GM20000 (cell line): Measurements from ENCODE around the gene EPB41L1.
A peak's percentile ranks its signal among the peaks of the same experiment; 100 is the strongest.

Source experiments
- DNase-seq: peaks from one replicate; pipeline ENCODE4 v3.0.0; 2012; ENCODE audit warnings: low spot score
- TF ChIP-seq, protein P1 (sequence below): IDR thresholded peaks from 2 replicates; pipeline ENCODE4 v1.5.1; 2012; ENCODE audit warnings: mild to moderate bottlenecking, control low read depth; ENCODE audit errors: extremely low read depth, missing control alignments

EPB41L1 gene

GRCh38 chr20:36112112-36112511 is 42.4 kb upstream of the EPB41L1 start:
- TF ChIP-seq, protein P1, sequence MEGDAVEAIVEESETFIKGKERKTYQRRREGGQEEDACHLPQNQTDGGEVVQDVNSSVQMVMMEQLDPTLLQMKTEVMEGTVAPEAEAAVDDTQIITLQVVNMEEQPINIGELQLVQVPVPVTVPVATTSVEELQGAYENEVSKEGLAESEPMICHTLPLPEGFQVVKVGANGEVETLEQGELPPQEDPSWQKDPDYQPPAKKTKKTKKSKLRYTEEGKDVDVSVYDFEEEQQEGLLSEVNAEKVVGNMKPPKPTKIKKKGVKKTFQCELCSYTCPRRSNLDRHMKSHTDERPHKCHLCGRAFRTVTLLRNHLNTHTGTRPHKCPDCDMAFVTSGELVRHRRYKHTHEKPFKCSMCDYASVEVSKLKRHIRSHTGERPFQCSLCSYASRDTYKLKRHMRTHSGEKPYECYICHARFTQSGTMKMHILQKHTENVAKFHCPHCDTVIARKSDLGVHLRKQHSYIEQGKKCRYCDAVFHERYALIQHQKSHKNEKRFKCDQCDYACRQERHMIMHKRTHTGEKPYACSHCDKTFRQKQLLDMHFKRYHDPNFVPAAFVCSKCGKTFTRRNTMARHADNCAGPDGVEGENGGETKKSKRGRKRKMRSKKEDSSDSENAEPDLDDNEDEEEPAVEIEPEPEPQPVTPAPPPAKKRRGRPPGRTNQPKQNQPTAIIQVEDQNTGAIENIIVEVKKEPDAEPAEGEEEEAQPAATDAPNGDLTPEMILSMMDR: no peak
- no peak for DNase-seq

- TF ChIP-seq, protein P1: no peak
- DNase-seq: no peak
These were observed 41.5 kb upstream of the EPB41L1 start for GRCh38 chr20:36113036-36113435.

DNA sequence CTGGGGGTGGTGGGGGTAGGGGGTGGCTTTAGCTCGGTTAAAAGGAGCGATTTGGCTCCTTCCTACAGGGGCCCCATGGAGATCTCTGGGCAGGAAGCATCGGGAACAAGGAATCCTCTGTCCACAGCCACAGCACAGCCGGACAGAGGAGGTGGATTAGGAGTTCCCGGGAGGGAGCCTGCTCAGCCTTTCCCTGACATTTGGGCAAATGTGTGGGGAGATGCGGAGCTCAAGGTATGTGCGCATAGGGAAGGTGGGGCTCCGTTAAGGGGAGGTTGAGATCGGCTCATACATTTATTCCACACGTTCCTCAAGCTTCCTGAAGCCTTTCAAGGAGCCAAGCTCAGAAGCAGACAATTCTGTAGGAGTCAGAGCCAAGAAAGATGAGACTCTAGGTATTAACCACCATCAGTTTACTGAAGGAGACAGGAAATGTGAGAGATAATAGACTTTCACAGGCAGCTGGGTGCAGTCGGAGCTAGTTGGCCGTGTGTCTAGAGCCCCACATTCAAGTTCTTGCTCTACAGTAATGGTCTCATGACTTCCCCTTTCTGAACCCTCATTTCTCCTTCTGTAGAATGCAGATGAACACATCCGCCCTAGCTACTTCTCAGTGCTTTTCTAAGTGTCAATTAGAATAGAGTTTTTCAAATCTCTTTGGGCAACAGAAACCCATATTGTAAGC is 40.8 kb upstream of the EPB41L1 start:
- TF ChIP-seq, protein P1: no peak
- peak; percentile 59 for DNase-seq

DNA sequence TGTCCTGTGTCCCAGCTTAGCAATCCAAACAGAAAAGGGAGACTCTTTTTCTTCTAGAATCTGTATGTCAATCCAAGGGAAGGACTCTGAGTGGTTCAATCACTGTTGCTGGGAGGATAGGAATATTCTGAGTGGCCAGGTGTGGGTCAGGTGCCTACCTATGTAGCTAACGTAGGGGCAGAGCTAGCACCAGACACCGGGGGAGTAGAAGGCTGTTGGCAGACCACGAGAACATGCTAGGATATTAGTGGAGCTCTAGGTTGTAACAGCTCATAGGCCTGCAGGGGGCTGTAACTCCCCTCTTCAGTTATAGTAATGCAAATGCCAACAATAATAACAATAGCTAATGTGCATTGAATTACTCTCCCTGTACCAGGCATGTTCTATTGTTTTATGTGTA is 39.8 kb upstream of the EPB41L1 start:
- no peak for DNase-seq
- TF ChIP-seq, protein P1: no peak

GRCh38 chr20:36115925-36116324 is 38.6 kb upstream of the EPB41L1 start:
- no peak for DNase-seq
- TF ChIP-seq, protein P1: no peak

GRCh38 chr20:36116807-36117441 is 37.6 kb upstream of the EPB41L1 start:
- TF ChIP-seq, protein P1: no peak
- DNase-seq: no peak

DNA sequence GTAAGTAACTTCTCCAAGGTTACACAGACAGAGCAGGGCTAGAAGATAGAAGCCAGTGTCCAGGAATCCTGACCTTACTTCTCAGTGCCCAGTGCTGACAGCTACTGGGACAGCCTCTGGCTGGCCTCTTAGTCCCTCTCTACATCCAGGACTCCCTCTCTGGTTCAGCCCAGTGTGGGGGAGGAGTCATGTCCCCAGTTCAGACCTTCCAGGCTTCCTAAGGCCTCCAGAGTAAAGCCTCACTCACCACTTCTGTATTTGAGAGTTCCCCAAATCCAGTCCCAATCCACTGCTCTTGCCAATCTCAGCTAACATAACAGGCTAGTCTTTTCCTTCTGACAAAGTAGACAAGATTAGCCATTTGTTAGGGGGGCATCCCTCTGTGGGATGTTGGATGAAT is 36.9 kb upstream of the EPB41L1 start:
- TF ChIP-seq, protein P1: no peak
- no peak for DNase-seq
